ENCODE results near the gene IL17C.
A peak's percentile ranks its signal among the peaks of the same experiment; 100 is the strongest.

DNA sequence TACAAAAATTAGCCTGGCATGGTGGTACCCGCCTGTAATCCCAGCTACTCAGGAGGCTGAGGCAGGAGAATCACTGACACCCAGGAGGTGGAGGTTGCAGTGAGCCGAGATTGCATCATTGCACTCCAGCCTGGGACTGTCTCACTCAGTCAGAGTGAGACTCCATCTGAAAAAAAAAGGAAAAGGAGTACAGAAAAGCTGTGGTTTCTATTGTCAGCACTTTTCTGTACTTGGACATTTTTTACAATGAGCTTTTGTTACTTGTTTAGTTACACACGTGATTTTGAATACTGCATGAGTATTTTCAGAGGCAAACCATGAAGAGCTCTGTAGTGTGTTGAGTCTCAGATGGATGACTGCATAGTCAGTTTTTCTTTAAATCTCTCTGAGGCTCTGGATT is 41.9 kb upstream of the IL17C start:
- TF ChIP-seq CTCF (IDR thresholded peaks at IDR 0.05 in 2 of 3, conservative IDR thresholded peaks at IDR 0.05 in 1 of 3; ENCODE audit: control insufficient read depth in 2 of 3, extremely low read depth in 1 of 3, insufficient read depth in 1 of 3, low read depth in 3 of 3, low read length in 3 of 3) = no peak
- TF ChIP-seq POLR2A (IDR thresholded peaks at IDR 0.05; ENCODE audit: low read depth, low read length) = no peak
- TF ChIP-seq, protein P1, sequence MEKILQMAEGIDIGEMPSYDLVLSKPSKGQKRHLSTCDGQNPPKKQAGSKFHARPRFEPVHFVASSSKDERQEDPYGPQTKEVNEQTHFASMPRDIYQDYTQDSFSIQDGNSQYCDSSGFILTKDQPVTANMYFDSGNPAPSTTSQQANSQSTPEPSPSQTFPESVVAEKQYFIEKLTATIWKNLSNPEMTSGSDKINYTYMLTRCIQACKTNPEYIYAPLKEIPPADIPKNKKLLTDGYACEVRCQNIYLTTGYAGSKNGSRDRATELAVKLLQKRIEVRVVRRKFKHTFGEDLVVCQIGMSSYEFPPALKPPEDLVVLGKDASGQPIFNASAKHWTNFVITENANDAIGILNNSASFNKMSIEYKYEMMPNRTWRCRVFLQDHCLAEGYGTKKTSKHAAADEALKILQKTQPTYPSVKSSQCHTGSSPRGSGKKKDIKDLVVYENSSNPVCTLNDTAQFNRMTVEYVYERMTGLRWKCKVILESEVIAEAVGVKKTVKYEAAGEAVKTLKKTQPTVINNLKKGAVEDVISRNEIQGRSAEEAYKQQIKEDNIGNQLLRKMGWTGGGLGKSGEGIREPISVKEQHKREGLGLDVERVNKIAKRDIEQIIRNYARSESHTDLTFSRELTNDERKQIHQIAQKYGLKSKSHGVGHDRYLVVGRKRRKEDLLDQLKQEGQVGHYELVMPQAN (conservative IDR thresholded peaks at IDR 0.05) = no peak
- no peak for TF ChIP-seq CBFB (IDR thresholded peaks at IDR 0.05; ENCODE audit: low read depth)
- no peak for TF ChIP-seq RFX5 (IDR thresholded peaks at IDR 0.05; ENCODE audit: low read depth, low read length)
- peak; percentile 12 for TF ChIP-seq MEF2B (IDR thresholded peaks at IDR 0.05; ENCODE audit: partially characterized antibody, poor library complexity, severe bottlenecking)
- TF ChIP-seq RAD21 (IDR thresholded peaks at IDR 0.05; ENCODE audit: insufficient read depth, low read depth, low read length) = no peak
- no peak for TF ChIP-seq FOS (IDR thresholded peaks at IDR 0.05; ENCODE audit: borderline replicate concordance, extremely low read depth, insufficient read length)
- no peak for TF ChIP-seq CHD2 (IDR thresholded peaks at IDR 0.05; ENCODE audit: borderline replicate concordance, low read depth, low read length)
- no peak for TF ChIP-seq RBBP5 (conservative IDR thresholded peaks at IDR 0.05)
- no peak for TF ChIP-seq SREBF2 (IDR thresholded peaks at IDR 0.05; ENCODE audit: low read length)
- TF ChIP-seq ZNF384 (IDR thresholded peaks at IDR 0.05; ENCODE audit: borderline replicate concordance, low read depth, low read length) = peak; percentile 63
- no peak for TF ChIP-seq EZH2 (IDR thresholded peaks at IDR 0.05; ENCODE audit: borderline replicate concordance, control insufficient read depth, low read depth, low read length)
